BLaER1 treated with 17β-estradiol and CSF1 and Interleukin-3, amounts not matched to agents 10 nM and 100 nM (cell line): ENCODE data around the gene CEL.
A peak's percentile ranks its signal among the peaks of the same experiment; 100 is the strongest.
"Not testable (repeated sequence)": the region's sequence is repeated elsewhere in the genome, so short reads cannot be mapped to it uniquely, and the experiment has no call there.

Experiments used
- H3K27ac ChIP-seq, 11 experiments: shearing (Covaris generic); formaldehyde crosslinking; 2 replicates each; pipeline ENCODE4 v1.8.1; 2022
- H3K27me3 ChIP-seq, 11 experiments: shearing (Covaris generic); formaldehyde crosslinking; 2 replicates each; pipeline ENCODE4 v1.8.1; 2022
- H3K36me3 ChIP-seq, 11 experiments: shearing (Covaris generic); formaldehyde crosslinking; 2 replicates each; pipeline ENCODE4 v1.8.1; 2022
- H3K4me1 ChIP-seq, 10 experiments: shearing (Covaris generic); formaldehyde crosslinking; 2 replicates each; pipeline ENCODE4 v1.8.1; 2022
- H3K4me2 ChIP-seq, 11 experiments: shearing (Covaris generic); formaldehyde crosslinking; 2 replicates each; pipeline ENCODE4 v1.8.1; 2022
- H3K4me3 ChIP-seq, 10 experiments: shearing (Covaris generic); formaldehyde crosslinking; 2 replicates each; pipeline ENCODE4 v1.8.1; 2022
- H3K9ac ChIP-seq, 11 experiments: shearing (Covaris generic); formaldehyde crosslinking; 2 replicates each; pipeline ENCODE4 v1.8.1; 2022
- H3K9me3 ChIP-seq, 11 experiments: shearing (Covaris generic); formaldehyde crosslinking; replicated peaks in 1 of 11; 2 replicates each; pipeline ENCODE4 v1.8.1; 2022
- H4K20me1 ChIP-seq, 11 experiments: shearing (Covaris generic); formaldehyde crosslinking; 2 replicates each; pipeline ENCODE4 v1.8.1; 2022
- Cebpa-rat ChIP-seq, 11 experiments: shearing (Covaris generic); IDR thresholded peaks; 2 replicates each; pipeline ENCODE4 v1.8.1; 2022

Gene CEL

GRCh38 chr9:133071484-133072150 lies 9.8 kb downstream of the CEL start:
- Histone ChIP-seq H3K4me1 (peaks cover 14 to 26% (median 23%) of the 10 kb centered on the region in 10 experiments), H3K27ac (no peak overlapping the region), H3K9ac (no peak overlapping the region), H3K4me3 (no peak overlapping the region), H3K9me3 (no peaks in the 10 kb centered on the region), H3K4me2 (peak overlapping the region in 7 of 11 experiments; percentile 40 to 77 (median 60); a peak in 12 of 22 replicates), H3K27me3 (no peaks in the 10 kb centered on the region), H3K36me3 (peaks cover 0 to 14% (median 0%) of the 10 kb centered on the region in 11 experiments; a peak in 2 of 22 replicates), H4K20me1 (no peaks in the 10 kb centered on the region; a peak in 1 of 22 replicates)
- TF ChIP-seq Cebpa-rat (IDR thresholded peaks at IDR 0.05) = no peak

DNA sequence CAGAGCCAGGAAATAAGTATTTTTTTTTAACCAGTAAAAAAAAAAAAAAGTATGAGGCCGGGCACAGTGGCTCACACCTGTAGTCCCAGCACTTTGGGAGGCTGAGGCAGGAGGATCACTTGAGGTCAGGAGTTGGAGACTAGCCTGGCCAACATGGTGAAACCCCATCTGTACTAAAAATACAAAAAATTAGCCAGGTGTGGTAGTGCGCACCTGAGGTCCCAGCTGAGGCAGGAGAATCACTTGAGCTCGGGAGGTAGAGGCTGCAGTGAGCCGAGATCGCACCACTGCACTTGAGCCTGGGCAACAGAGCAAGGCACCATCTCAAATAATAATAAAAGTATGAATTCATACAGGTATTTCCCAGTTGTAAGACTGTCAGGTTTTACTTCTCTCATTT lies 10.4 kb downstream of the CEL start:
- H3K9ac ChIP-seq, H4K20me1 ChIP-seq, H3K4me3 ChIP-seq, H3K27me3 ChIP-seq, H3K9me3 ChIP-seq: not testable (repeated sequence)
- peaks cover 0 to 11% (median 0%) of the 10 kb centered on the region in 11 experiments; a peak in 2 of 22 replicates for H3K36me3 ChIP-seq
- H3K27ac ChIP-seq = peak overlapping the region in 3 of 11 experiments; percentile 31 to 34 (median 32); a peak in 4 of 22 replicates
- H3K4me2 ChIP-seq = peak overlapping the region in 10 of 11 experiments; percentile 40 to 77 (median 55); a peak in 19 of 22 replicates
- peaks cover 14 to 26% (median 23%) of the 10 kb centered on the region in 10 experiments for H3K4me1 ChIP-seq

DNA sequence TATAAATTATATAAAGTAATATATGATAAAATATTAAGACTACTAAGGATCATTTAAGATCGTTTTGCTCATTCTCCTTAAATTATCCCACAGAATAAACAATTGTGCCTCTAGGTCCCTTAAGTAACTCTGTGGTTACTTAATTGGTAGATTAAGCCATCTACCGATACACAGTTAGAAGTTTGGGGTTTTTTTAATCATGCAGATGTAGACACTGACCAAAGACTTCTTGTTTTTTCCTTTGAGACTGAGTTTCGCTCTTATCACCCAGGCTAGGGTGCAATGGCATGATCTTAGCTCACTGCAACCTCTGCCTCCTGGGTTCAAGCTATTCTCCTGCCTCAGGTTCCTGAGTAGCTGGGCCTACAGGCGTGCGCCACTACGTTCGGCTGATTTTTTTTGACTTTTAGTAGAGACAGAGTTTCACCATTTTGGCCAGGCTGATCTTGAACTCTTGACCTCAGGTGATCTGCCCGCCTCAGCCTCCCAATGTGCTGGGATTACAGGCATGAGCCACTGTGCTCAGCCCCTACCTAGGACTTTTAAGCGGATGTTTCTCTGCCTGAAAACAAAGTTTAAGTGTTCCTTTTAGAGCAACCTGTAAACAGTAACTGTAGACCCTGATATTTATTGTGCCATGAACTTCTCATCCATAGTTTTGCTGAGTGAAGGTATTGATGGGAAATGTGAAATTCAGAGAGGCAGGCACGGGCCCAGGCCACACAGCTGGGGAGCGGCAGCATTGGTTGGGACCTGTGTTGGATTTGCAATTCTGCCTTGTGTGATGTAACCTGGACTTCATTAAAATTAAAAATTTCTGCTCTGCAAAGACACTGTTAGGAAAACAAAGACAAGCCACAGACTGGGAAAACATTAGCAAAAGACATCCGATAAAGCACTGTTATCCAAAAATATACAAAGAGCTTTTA lies 11.6 kb downstream of the CEL start:
- Histone ChIP-seq H3K9ac (peak overlapping the region in 2 of 11 experiments; percentile 31 to 40; a peak in 2 of 22 replicates), H4K20me1 (no peaks in the 10 kb centered on the region; a peak in 1 of 22 replicates), H3K27me3 (no peaks in the 10 kb centered on the region), H3K4me3 (no peak overlapping the region), H3K4me2 (peak overlapping the region; percentile 40 to 77 (median 54); a peak in 20 of 22 replicates), H3K4me1 (peaks cover 14 to 26% (median 23%) of the 10 kb centered on the region in 10 experiments), H3K36me3 (0 out of 22 replicates have a peak, but pooled peaks cover 0 to 5% (median 0%) of the 10 kb centered on the region in 11 experiments), H3K9me3 (no peaks in the 10 kb centered on the region), H3K27ac (peak overlapping the region in 8 of 11 experiments; percentile 2 to 56 (median 30); a peak in 9 of 22 replicates)
- TF ChIP-seq Cebpa-rat (IDR thresholded peaks at IDR 0.05) = no peak

- Histone ChIP-seq H3K36me3 (0 out of 22 replicates have a peak, but pooled peaks cover 0 to 5% (median 0%) of the 10 kb centered on the region in 11 experiments), H3K4me3 (no peak overlapping the region), H3K4me1 (peaks cover 14 to 26% (median 23%) of the 10 kb centered on the region in 10 experiments), H3K27ac (no peak overlapping the region), H3K27me3 (no peaks in the 10 kb centered on the region), H4K20me1 (no peaks in the 10 kb centered on the region; a peak in 1 of 22 replicates), H3K4me2 (no peak overlapping the region), H3K9me3 (no peaks in the 10 kb centered on the region), H3K9ac (no peak overlapping the region)
- TF ChIP-seq Cebpa-rat (IDR thresholded peaks at IDR 0.05) = no peak
Measured at GRCh38 chr9:133074111-133074651, 12.4 kb downstream of the CEL start.

- Histone ChIP-seq H3K27me3 (no peaks in the 10 kb centered on the region), H3K4me2 (no peak overlapping the region), H3K27ac (no peak overlapping the region), H3K4me1 (peaks cover 14 to 36% (median 33%) of the 10 kb centered on the region in 10 experiments), H3K9me3 (no peaks in the 10 kb centered on the region), H3K36me3 (no peaks in the 10 kb centered on the region), H3K4me3 (no peak overlapping the region), H4K20me1 (no peaks in the 10 kb centered on the region), H3K9ac (no peak overlapping the region)
- no peak for TF ChIP-seq Cebpa-rat (IDR thresholded peaks at IDR 0.05)
Measured at GRCh38 chr9:133075925-133076630, 14.3 kb downstream of the CEL start.

- no peaks in the 10 kb centered on the region for H3K9me3 ChIP-seq
- no peaks in the 10 kb centered on the region for H3K27me3 ChIP-seq
- H3K9ac ChIP-seq = no peak overlapping the region
- no peak overlapping the region for H3K4me3 ChIP-seq
- no peaks in the 10 kb centered on the region for H4K20me1 ChIP-seq
- H3K4me2 ChIP-seq = no peak overlapping the region
- H3K36me3 ChIP-seq = no peaks in the 10 kb centered on the region
- peaks cover 14 to 41% (median 37%) of the 10 kb centered on the region in 10 experiments for H3K4me1 ChIP-seq
- no peak overlapping the region for H3K27ac ChIP-seq
- TF ChIP-seq Cebpa-rat (IDR thresholded peaks at IDR 0.05) = no peak
Measured at GRCh38 chr9:133076691-133077090, 14.9 kb downstream of the CEL start.

- H3K27ac ChIP-seq = no peak overlapping the region
- no peaks in the 10 kb centered on the region for H4K20me1 ChIP-seq
- H3K9ac ChIP-seq = no peak overlapping the region
- no peaks in the 10 kb centered on the region for H3K27me3 ChIP-seq
- H3K4me3 ChIP-seq = no peak overlapping the region
- H3K4me2 ChIP-seq = no peak overlapping the region
- no peak for TF ChIP-seq Cebpa-rat (IDR thresholded peaks at IDR 0.05)
- peaks cover under 1 to 32% (median 28%) of the 10 kb centered on the region in 10 experiments; a peak in 19 of 20 replicates for H3K4me1 ChIP-seq
- H3K9me3 ChIP-seq = no peaks in the 10 kb centered on the region
- no peaks in the 10 kb centered on the region for H3K36me3 ChIP-seq
Measured at GRCh38 chr9:133078486-133078885, 16.7 kb downstream of the CEL start.

GRCh38 chr9:133080161-133080560 lies 18.4 kb downstream of the CEL start:
- H3K27me3 ChIP-seq = no peaks in the 10 kb centered on the region
- H4K20me1 ChIP-seq = no peaks in the 10 kb centered on the region
- no peak overlapping the region for H3K27ac ChIP-seq
- H3K9me3 ChIP-seq = no peaks in the 10 kb centered on the region
- no peak overlapping the region for H3K9ac ChIP-seq
- no peak for TF ChIP-seq Cebpa-rat (IDR thresholded peaks at IDR 0.05)
- peak overlapping the region in 9 of 11 experiments; percentile 21 to 68 (median 54); a peak in 15 of 22 replicates for H3K4me2 ChIP-seq
- peaks cover 0 to 31% (median 25%) of the 10 kb centered on the region in 10 experiments; a peak in 16 of 20 replicates for H3K4me1 ChIP-seq
- H3K36me3 ChIP-seq = no peaks in the 10 kb centered on the region
- H3K4me3 ChIP-seq = no peak overlapping the region

- H3K27ac ChIP-seq, H3K4me3 ChIP-seq: not testable (repeated sequence)
Measured at GRCh38 chr9:133080786-133081779, 19.3 kb downstream of the CEL start.

DNA sequence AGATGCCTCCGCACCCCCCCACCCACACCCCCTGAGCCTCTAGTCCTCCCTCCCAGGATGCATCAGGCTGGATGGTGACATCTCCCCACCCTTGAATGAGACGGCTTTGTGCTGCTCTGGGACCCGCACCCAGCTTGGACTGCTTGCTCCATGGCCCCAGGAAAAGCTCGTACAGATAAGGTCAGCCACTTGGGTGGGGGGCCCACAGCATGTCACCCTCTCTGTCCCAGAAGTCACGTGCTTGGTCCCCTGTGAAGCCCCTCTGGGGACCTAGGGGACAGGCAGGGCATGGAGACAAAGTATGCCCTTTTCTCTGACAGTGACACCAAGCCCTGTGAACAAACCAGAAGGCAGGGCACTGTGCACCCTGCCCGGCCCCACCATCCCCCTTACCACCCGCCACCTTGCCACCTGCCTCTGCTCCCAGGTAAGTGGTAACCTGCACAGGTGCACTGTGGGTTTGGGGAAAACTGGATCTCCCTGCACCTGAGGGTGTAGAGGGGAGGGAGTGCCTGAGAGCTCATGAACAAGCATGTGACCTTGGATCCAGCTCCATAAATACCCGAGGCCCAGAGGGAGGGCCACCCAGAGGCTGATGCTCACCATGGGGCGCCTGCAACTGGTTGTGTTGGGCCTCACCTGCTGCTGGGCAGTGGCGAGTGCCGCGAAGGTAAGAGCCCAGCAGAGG lies 20.3 kb downstream of the CEL start:
- H3K9ac ChIP-seq, H3K27me3 ChIP-seq, H3K9me3 ChIP-seq, H4K20me1 ChIP-seq, H3K27ac ChIP-seq, H3K36me3 ChIP-seq, H3K4me3 ChIP-seq: not testable (repeated sequence)
- peaks cover 0 to 35% (median 29%) of the 10 kb centered on the region in 10 experiments; a peak in 16 of 20 replicates for H3K4me1 ChIP-seq
- peak overlapping the region in 9 of 11 experiments; percentile 21 to 68 (median 58); a peak in 17 of 22 replicates for H3K4me2 ChIP-seq

More at GRCh38 chr9:133080786-133081779, 19.3 kb downstream of the CEL start:
- H3K36me3 ChIP-seq, H3K27me3 ChIP-seq, H3K9me3 ChIP-seq, H4K20me1 ChIP-seq: not testable (repeated sequence)
- Histone ChIP-seq H3K4me1 (peaks cover 0 to 31% (median 25%) of the 10 kb centered on the region in 10 experiments; a peak in 16 of 20 replicates), H3K9ac (0 out of 22 replicates have a peak overlapping the region, but pooled peaks of 1 of the 11 experiments have one; percentile 29), H3K4me2 (peak overlapping the region; percentile 33 to 68 (median 57); a peak in 20 of 22 replicates)
